ENCODE data around the gene ATG9B. TPM values are rescaled to one million over a fixed set of nuclear protein-coding genes. Genes with fewer than 3 reads are reported as not detected.

ATG9B gene
- polyA plus RNA-seq, 1 of the 3 experiments (the other 2 are of a cell fraction), result 0.67 TPM

DNA sequence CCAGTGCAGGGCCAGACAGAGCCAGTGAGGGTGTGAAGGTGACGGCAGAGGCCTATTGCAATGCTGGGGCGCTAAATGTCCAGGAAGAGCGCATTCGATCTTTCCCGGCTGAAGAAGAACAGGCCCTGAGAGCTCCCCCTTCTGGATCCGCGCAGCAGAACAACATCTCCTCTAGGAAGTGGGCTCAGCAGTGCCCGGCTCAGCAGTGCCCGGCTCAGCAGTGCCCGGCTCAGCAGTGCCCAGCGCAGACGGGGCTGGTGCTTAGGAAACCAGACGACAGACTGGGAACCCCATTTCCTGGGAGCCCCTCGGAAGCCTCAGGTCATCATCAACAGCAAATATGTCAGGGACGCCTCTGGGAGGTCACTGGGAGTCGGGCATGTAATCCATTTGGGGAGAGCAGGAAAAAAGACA, 38.2 kb downstream of the ATG9B start:
- no peaks in the 10 kb centered on the region for H3F3A ChIP-seq (replicated peaks; ENCODE audit: insufficient read depth)
- peaks cover 21% of the 10 kb centered on the region for H3K27me3 ChIP-seq (ENCODE audit: insufficient read depth)
- ChIA-PET POLR2A (interaction anchor here (0.6 to 1.6 kb wide), 6 partner anchors 10 to 199 kb away, joined by 3 to 11 read pairs (median 6); no protein-coding TSS in a partner anchor), CTCF (interaction anchor here (0.6 to 13.1 kb wide), 45 partner anchors 8 to 537 kb away, joined by 3 to 761 read pairs (median 5); partner anchors contain the start of genes CDK5 and KCNH2)
- no peaks in the 10 kb centered on the region for H3K9me3 ChIP-seq
- no peaks in the 10 kb centered on the region for H3K36me3 ChIP-seq (replicated peaks in 1 of 2; ENCODE audit: control insufficient read depth in 1 of 2, insufficient read depth in 2 of 2, low read length in 1 of 2)
- no peaks in the 10 kb centered on the region for H3K9me2 ChIP-seq
- H3K27ac ChIP-seq (ENCODE audit: low read depth in 2 of 2, low read length in 1 of 2), result peak overlapping the region in 1 of 2 experiments; percentile 51; a peak in 1 of 4 replicates
- H3K79me2 ChIP-seq (ENCODE audit: insufficient read depth), result no peaks in the 10 kb centered on the region
- H3K9ac ChIP-seq, result no peak overlapping the region
- peak; percentile 85 for DNase-seq
- H4K20me1 ChIP-seq (ENCODE audit: insufficient read depth), result no peaks in the 10 kb centered on the region
- 12% methylated on average over 16 of the region's 16 CpGs for WGBS (ENCODE audit: low lambda C conversion rate)
- no peak overlapping the region; a peak in 1 of 4 replicates for H3K4me3 ChIP-seq (ENCODE audit: low read depth in 2 of 2, low read length in 1 of 2)
- H3K4me1 ChIP-seq (ENCODE audit: control insufficient read depth in 1 of 2, insufficient read depth in 2 of 2, low read depth in 1 of 2, low read length in 1 of 2), result peaks cover 0 to 32% of the 10 kb centered on the region in 2 experiments; a peak in 2 of 4 replicates
- TF ChIP-seq RAD21 (IDR thresholded peaks at IDR 0.05; ENCODE audit: low read length) (peak; percentile 89), CHD2 (IDR thresholded peaks at IDR 0.05; ENCODE audit: low read length, partially characterized antibody) (peak; percentile 36), MXI1 (IDR thresholded peaks at IDR 0.05; ENCODE audit: low read depth, low read length) (no peak), SMC3 (IDR thresholded peaks at IDR 0.05; ENCODE audit: low read depth, low read length) (peak; percentile 96), RCOR1 (IDR thresholded peaks at IDR 0.05; ENCODE audit: low read length) (peak; percentile 52; the same call in 1 of the 2 replicates), FOXJ3 (CRISPR knock-in tag; IDR thresholded peaks at IDR 0.05) (0 out of 2 replicates have a peak, but pooled peaks have one; percentile 52), SIN3A (IDR thresholded peaks at IDR 0.05; ENCODE audit: borderline replicate concordance, low read depth, low read length) (no peak), MEF2A (IDR thresholded peaks at IDR 0.05; ENCODE audit: borderline replicate concordance, low read depth) (no peak)
- TF ChIP-seq, protein P1, sequence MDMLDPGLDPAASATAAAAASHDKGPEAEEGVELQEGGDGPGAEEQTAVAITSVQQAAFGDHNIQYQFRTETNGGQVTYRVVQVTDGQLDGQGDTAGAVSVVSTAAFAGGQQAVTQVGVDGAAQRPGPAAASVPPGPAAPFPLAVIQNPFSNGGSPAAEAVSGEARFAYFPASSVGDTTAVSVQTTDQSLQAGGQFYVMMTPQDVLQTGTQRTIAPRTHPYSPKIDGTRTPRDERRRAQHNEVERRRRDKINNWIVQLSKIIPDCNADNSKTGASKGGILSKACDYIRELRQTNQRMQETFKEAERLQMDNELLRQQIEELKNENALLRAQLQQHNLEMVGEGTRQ (IDR thresholded peaks at IDR 0.05; ENCODE audit: borderline replicate concordance, low read depth, low read length), result no peak
- TF ChIP-seq, protein P2, sequence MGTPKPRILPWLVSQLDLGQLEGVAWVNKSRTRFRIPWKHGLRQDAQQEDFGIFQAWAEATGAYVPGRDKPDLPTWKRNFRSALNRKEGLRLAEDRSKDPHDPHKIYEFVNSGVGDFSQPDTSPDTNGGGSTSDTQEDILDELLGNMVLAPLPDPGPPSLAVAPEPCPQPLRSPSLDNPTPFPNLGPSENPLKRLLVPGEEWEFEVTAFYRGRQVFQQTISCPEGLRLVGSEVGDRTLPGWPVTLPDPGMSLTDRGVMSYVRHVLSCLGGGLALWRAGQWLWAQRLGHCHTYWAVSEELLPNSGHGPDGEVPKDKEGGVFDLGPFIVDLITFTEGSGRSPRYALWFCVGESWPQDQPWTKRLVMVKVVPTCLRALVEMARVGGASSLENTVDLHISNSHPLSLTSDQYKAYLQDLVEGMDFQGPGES (IDR thresholded peaks at IDR 0.05; ENCODE audit: low read depth, low read length), result no peak
- TF ChIP-seq, protein P3, sequence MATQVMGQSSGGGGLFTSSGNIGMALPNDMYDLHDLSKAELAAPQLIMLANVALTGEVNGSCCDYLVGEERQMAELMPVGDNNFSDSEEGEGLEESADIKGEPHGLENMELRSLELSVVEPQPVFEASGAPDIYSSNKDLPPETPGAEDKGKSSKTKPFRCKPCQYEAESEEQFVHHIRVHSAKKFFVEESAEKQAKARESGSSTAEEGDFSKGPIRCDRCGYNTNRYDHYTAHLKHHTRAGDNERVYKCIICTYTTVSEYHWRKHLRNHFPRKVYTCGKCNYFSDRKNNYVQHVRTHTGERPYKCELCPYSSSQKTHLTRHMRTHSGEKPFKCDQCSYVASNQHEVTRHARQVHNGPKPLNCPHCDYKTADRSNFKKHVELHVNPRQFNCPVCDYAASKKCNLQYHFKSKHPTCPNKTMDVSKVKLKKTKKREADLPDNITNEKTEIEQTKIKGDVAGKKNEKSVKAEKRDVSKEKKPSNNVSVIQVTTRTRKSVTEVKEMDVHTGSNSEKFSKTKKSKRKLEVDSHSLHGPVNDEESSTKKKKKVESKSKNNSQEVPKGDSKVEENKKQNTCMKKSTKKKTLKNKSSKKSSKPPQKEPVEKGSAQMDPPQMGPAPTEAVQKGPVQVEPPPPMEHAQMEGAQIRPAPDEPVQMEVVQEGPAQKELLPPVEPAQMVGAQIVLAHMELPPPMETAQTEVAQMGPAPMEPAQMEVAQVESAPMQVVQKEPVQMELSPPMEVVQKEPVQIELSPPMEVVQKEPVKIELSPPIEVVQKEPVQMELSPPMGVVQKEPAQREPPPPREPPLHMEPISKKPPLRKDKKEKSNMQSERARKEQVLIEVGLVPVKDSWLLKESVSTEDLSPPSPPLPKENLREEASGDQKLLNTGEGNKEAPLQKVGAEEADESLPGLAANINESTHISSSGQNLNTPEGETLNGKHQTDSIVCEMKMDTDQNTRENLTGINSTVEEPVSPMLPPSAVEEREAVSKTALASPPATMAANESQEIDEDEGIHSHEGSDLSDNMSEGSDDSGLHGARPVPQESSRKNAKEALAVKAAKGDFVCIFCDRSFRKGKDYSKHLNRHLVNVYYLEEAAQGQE (IDR thresholded peaks at IDR 0.05; ENCODE audit: low read depth, low read length), result peak; percentile 68; the same call in 1 of the 2 replicates
- TF ChIP-seq, protein P4, sequence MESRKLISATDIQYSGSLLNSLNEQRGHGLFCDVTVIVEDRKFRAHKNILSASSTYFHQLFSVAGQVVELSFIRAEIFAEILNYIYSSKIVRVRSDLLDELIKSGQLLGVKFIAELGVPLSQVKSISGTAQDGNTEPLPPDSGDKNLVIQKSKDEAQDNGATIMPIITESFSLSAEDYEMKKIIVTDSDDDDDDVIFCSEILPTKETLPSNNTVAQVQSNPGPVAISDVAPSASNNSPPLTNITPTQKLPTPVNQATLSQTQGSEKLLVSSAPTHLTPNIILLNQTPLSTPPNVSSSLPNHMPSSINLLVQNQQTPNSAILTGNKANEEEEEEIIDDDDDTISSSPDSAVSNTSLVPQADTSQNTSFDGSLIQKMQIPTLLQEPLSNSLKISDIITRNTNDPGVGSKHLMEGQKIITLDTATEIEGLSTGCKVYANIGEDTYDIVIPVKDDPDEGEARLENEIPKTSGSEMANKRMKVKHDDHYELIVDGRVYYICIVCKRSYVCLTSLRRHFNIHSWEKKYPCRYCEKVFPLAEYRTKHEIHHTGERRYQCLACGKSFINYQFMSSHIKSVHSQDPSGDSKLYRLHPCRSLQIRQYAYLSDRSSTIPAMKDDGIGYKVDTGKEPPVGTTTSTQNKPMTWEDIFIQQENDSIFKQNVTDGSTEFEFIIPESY (IDR thresholded peaks at IDR 0.05; ENCODE audit: borderline replicate concordance, low read depth), result no peak
- TF ChIP-seq, protein P5, sequence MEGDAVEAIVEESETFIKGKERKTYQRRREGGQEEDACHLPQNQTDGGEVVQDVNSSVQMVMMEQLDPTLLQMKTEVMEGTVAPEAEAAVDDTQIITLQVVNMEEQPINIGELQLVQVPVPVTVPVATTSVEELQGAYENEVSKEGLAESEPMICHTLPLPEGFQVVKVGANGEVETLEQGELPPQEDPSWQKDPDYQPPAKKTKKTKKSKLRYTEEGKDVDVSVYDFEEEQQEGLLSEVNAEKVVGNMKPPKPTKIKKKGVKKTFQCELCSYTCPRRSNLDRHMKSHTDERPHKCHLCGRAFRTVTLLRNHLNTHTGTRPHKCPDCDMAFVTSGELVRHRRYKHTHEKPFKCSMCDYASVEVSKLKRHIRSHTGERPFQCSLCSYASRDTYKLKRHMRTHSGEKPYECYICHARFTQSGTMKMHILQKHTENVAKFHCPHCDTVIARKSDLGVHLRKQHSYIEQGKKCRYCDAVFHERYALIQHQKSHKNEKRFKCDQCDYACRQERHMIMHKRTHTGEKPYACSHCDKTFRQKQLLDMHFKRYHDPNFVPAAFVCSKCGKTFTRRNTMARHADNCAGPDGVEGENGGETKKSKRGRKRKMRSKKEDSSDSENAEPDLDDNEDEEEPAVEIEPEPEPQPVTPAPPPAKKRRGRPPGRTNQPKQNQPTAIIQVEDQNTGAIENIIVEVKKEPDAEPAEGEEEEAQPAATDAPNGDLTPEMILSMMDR (IDR thresholded peaks at IDR 0.05), result peak; percentile 79
- no peak overlapping the region for H3K4me2 ChIP-seq
- H2AFZ ChIP-seq (ENCODE audit: low read depth), result no peak overlapping the region
